GM10266 (cell line): ENCODE data around the gene EBLN2.

Source experiments
- DNase-seq: peaks from one replicate; pipeline ENCODE4 v3.0.0; 2012; ENCODE audit errors: extremely low spot score
- TF ChIP-seq, protein P1 (sequence below): IDR thresholded peaks from 2 replicates; pipeline ENCODE4 v1.5.1; 2012; ENCODE audit warnings: mild to moderate bottlenecking, low read depth; ENCODE audit not compliant: control insufficient read depth, insufficient read depth; ENCODE audit errors: missing control alignments

EBLN2 gene

DNA sequence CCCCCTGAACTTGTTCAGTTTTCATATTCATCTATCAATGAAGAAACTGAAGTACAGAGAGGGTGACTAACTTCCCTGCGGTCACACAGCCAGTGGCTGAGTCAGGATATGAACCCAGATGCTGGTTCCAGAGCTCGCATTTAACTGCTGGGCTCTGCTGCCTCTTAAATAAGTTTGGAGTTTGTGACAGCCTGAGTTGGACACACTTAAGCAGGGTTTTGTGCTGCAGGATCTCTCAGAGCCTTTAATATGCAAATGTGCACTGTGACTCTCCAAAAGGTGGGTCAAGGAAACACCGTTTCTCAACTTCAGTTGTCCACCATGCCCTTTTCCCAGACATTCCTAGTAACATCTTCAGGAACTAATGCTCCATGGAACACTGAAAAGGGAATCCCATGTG lies 45.8 kb downstream of the EBLN2 start:
- no peak for DNase-seq
- TF ChIP-seq, protein P1, sequence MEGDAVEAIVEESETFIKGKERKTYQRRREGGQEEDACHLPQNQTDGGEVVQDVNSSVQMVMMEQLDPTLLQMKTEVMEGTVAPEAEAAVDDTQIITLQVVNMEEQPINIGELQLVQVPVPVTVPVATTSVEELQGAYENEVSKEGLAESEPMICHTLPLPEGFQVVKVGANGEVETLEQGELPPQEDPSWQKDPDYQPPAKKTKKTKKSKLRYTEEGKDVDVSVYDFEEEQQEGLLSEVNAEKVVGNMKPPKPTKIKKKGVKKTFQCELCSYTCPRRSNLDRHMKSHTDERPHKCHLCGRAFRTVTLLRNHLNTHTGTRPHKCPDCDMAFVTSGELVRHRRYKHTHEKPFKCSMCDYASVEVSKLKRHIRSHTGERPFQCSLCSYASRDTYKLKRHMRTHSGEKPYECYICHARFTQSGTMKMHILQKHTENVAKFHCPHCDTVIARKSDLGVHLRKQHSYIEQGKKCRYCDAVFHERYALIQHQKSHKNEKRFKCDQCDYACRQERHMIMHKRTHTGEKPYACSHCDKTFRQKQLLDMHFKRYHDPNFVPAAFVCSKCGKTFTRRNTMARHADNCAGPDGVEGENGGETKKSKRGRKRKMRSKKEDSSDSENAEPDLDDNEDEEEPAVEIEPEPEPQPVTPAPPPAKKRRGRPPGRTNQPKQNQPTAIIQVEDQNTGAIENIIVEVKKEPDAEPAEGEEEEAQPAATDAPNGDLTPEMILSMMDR, result no peak

DNA sequence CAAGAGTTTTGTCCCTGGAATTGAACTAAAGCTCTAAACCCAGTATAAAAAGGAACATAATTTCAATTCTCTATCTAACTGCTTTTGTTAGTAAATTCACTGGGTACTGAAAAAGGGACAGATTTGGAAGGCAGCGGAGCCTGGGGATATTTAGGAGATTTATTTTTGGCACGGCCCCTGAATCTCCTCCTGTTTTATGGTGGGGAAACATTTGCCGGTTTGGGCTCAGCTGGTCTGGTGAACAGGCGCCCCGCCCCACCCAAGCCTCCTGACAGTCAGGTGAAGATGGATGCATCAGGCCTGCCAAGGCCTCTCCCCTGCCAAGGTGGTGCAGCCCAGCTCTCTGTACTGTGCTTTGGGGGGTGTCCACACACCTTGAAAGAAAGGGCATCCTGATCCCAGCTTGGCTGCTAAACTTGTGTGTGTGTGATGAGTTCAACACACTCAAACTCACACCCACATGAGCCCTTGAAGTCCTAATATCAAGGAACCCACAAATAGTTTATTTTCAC lies 46.3 kb downstream of the EBLN2 start:
- no peak for DNase-seq
- TF ChIP-seq, protein P1, result no peak

DNA sequence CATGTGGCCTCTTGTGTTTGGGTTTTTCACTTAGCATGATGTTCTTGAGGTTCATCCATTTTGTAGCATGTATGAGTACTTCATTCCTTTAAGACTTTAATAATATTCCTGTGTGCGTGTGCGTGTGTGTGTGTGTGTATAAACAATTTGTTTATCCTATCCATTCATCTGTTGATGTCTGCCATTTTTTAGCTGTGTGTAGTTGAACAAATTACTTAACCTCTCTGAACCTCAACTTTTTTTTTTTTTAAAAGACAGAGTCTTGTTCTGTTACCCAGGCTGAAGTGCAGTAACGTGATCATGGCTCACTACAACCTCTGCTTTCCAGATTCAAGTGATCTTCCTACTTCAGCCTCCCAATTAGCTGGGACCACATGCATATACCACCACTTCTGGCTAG lies 47.3 kb downstream of the EBLN2 start:
- DNase-seq, result no peak
- TF ChIP-seq, protein P1, result no peak

DNA sequence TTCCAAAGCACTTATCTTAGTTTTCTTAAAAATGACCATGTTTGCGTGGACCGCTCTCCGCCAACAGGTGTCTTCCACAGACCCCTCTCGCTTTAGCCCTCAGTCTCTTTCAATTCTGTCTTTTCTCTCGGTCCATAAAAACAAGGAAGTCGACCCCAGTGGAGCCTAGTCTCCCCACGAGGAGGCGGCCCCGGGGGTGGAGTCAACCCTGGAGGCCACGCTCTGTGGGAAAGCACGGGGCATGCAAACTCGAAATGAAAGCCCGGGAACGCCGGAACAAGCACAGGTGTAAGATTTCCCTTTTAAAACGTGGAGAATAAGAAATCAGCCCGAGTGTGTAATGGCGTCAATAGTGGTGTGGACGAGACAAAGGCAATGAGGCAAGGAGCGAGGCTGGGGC lies 49.1 kb downstream of the EBLN2 start:
- TF ChIP-seq, protein P1, result no peak
- no peak for DNase-seq
